Thymus (tissue), 11 donors: Measurements from ENCODE around the gene COPZ1. TPM values are rescaled to one million over a fixed set of nuclear protein-coding genes. Genes with fewer than 3 reads are reported as not detected.
"Not testable (repeated sequence)": the region's sequence is repeated elsewhere in the genome, so short reads cannot be mapped to it uniquely, and the experiment has no call there.

ENCODE experiments used
- DNase-seq, 9 donors: peaks; one replicate each; pipeline ENCODE4 v3.0.0-alpha.2; 2013; ENCODE audit warnings: low spot score in 9 of 9, low read depth in 6 of 9, missing footprints in 1 of 9
- H3K27ac ChIP-seq, 2 donors: one replicate each; pipeline ENCODE4 v1.5.1; 2013; ENCODE audit warnings: control low read depth in 1 of 2, low read depth in 1 of 2, low read length in 1 of 2, mild to moderate bottlenecking in 1 of 2, moderate library complexity in 1 of 2
- H3K27me3 ChIP-seq, 2 donors: one replicate each; pipeline ENCODE4 v1.5.1; 2013; ENCODE audit warnings: low read length in 1 of 2; ENCODE audit not compliant: control insufficient read depth in 2 of 2, insufficient read depth in 1 of 2
- H3K36me3 ChIP-seq, 2 donors: one replicate each; pipeline ENCODE4 v1.5.1; 2013; ENCODE audit warnings: low read length in 1 of 2, mild to moderate bottlenecking in 1 of 2, moderate library complexity in 1 of 2; ENCODE audit not compliant: control insufficient read depth in 2 of 2, insufficient read depth in 2 of 2
- H3K4me1 ChIP-seq, 2 donors: one replicate each; pipeline ENCODE4 v1.5.1; 2013; ENCODE audit warnings: low read length in 2 of 2; ENCODE audit not compliant: control insufficient read depth in 2 of 2, insufficient read depth in 2 of 2
- H3K4me3 ChIP-seq, 2 donors: one replicate each; pipeline ENCODE4 v1.5.1; 2013; ENCODE audit warnings: low read length in 2 of 2, control low read depth in 1 of 2, mild to moderate bottlenecking in 1 of 2
- H3K9me3 ChIP-seq, 2 donors: one replicate each; pipeline ENCODE4 v1.5.1; 2013; ENCODE audit warnings: low read length in 1 of 2, mild to moderate bottlenecking in 1 of 2; ENCODE audit not compliant: control insufficient read depth in 2 of 2, insufficient read depth in 1 of 2
- WGBS: extraction: QIAGEN DNeasy Blood & Tissue Kit; methylation state at CpG from one replicate; pipeline ENCODE4 v1.1.7; 2013; 5-methylcytosine and 5-hydroxymethylcytosine counted together
- polyA plus RNA-seq: library from polyadenylated mRNA; stranded (reverse); fragments of 200-250 nt; gene quantifications from one replicate; pipeline ENCODE4 v1.2.3, GENCODE V29; 2013
- total RNA-seq: library from RNA; stranded (reverse); fragments of 120-200 nt; gene quantifications from one replicate; pipeline ENCODE4 v1.2.4, GENCODE V29; 2013
- donor health status: healthy.

Gene COPZ1
- total and polyA plus RNA-seq, 2 donors, result 94.9 to 117 TPM

- Histone ChIP-seq H3K4me1 (peaks cover 23 to 30% of the 10 kb centered on the region in 2 donors), H3K36me3 (peaks cover 25 to 53% of the 10 kb centered on the region in 2 donors), H3K4me3 (peak overlapping the region; percentile 75 to 91), H3K27ac (peak overlapping the region; percentile 93 to 98)
- H3K27me3 ChIP-seq, H3K9me3 ChIP-seq, DNase-seq: not testable (repeated sequence)
- WGBS, result under 1% methylated on average over 10 of the region's 10 CpGs
These were observed 43.7 kb upstream of the COPZ1 start for GRCh38 chr12:54281261-54281638.

- WGBS, result 6% methylated on average over 4 of the region's 4 CpGs
- not testable (repeated sequence) for H3K27me3 ChIP-seq
- peaks cover 19 to 30% of the 10 kb centered on the region in 2 donors for H3K4me1 ChIP-seq
These were observed 43.2 kb upstream of the COPZ1 start for GRCh38 chr12:54281694-54282093.

GRCh38 chr12:54282949-54283593, 41.9 kb upstream of the COPZ1 start:
- Histone ChIP-seq H3K4me1 (peaks cover 15 to 25% of the 10 kb centered on the region in 2 donors), H3K36me3 (peaks cover 38 to 66% of the 10 kb centered on the region in 2 donors), H3K4me3 (peak overlapping the region; percentile 75 to 91), H3K27me3 (no peaks in the 10 kb centered on the region), H3K27ac (peak overlapping the region; percentile 22 to 33), H3K9me3 (peaks cover 0 to 3% of the 10 kb centered on the region in 2 donors)
- WGBS, result 35% methylated on average over 11 of the region's 11 CpGs
- DNase-seq, result no peak

More at GRCh38 chr12:54281694-54282093, 43.2 kb upstream of the COPZ1 start:
- peak overlapping the region; percentile 75 to 91 for H3K4me3 ChIP-seq
- H3K36me3 ChIP-seq, result peaks cover 29 to 57% of the 10 kb centered on the region in 2 donors
- H3K27ac ChIP-seq, result peak overlapping the region in 1 of 2 donors; percentile 98
- not testable (repeated sequence) for H3K9me3 ChIP-seq, DNase-seq

- not testable (repeated sequence) for H3K9me3 ChIP-seq, H3K27me3 ChIP-seq, DNase-seq
- WGBS, result 56% methylated on average over 1 of the region's 2 CpGs
- H3K27ac ChIP-seq, result peak overlapping the region in 1 of 2 donors; percentile 18
- peaks cover 13 to 25% of the 10 kb centered on the region in 2 donors for H3K4me1 ChIP-seq
- H3K36me3 ChIP-seq, result peaks cover 45 to 74% of the 10 kb centered on the region in 2 donors
- H3K4me3 ChIP-seq, result peak overlapping the region; percentile 75 to 91
These were observed 40.7 kb upstream of the COPZ1 start for GRCh38 chr12:54284070-54284780.

DNA sequence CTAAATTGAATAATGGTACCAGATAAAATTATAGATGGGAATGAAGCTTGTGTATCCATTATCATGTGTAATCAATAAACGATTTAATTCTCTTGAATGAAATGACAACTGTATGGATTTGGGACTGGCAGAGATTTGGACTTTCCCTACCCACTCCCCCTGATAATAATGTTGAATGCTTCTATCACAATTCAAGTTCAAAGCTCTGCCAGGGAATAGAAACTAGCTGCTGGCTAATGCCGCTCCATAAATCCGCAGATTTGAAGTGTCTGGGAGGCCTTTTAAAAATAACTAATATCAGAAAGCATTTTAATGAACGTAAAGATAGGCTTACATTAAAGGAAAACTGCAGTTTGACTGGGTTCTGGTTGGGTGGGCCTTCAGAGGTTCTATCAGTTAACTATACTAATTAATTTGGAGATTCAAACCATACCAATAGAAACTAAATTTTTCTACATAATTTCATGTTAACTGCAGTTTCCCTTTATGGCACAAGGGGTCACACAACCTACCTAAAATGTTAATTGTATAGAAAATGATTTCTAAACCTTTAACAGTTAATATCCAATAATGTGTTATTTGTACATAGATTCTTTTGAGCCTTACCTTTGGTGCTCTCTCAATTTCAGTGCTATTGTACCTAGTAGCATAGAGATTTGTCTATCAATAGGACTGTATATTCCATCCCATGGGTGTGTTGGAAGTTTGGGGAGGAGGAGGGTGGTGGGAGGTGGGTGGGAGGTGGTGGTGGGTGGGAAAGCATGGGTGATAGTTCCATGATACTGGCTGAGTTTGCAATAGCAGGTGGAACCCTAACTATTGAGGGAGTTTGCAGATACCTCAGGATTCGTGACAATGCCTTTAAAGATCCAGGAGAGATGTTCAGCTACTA, 39.5 kb upstream of the COPZ1 start:
- Histone ChIP-seq H3K9me3 (no peaks in the 10 kb centered on the region), H3K4me3 (no peak overlapping the region), H3K27ac (no peak overlapping the region), H3K36me3 (peaks cover 50 to 80% of the 10 kb centered on the region in 2 donors), H3K4me1 (peaks cover 13 to 25% of the 10 kb centered on the region in 2 donors), H3K27me3 (no peaks in the 10 kb centered on the region)
- no peak for DNase-seq
- WGBS, result 68% methylated on average over 5 of the region's 5 CpGs

GRCh38 chr12:54286042-54287030, 38.6 kb upstream of the COPZ1 start:
- DNase-seq, result no peak
- H3K9me3 ChIP-seq, result no peaks in the 10 kb centered on the region
- no peaks in the 10 kb centered on the region for H3K27me3 ChIP-seq
- WGBS, result 89% methylated on average over 12 of the region's 12 CpGs
- H3K4me3 ChIP-seq, result no peak overlapping the region
- peaks cover 50 to 78% of the 10 kb centered on the region in 2 donors for H3K36me3 ChIP-seq
- no peak overlapping the region for H3K27ac ChIP-seq
- peaks cover 13 to 25% of the 10 kb centered on the region in 2 donors for H3K4me1 ChIP-seq

DNA sequence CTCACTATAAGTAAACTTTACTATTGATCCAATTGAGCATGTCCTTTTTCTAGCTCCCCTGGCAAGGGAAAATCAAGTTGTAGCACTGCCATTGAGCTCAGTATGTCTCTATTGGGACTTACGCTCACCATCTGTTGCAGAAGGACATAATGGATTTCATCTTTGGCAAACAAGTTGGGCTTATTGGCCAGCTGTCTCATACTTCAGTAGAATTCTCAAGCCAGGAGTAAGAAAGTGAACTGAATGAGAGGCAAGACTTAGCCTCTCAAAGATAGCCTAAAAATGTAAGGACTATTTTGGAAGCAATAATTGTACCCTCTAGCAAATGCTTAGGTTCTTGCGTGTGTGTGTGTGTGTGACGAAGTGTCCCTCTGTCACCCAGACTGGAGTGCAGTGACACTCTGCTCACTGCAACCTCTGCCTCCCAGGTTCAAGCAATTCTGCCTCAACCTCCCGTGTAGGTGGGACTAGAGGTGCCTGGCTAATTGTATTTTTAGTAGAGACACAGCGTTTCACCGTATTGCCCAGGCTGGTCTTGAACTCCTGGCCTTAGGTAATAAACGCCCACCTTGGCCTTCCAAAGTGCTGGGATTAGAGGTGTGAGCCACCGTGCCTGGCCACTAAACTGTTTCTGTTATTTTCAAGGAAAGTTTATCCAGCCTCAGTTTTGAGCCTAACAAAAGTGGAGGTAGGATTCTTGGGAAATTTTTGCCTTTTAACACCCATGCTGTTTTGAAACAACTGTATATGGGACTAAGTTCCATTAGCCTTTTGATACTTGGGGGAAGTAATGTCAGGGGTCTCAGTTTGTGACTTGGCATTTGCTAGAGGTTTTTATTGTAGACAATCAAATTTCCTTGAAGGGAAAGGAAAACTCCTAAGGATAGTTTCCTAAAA, 37.4 kb upstream of the COPZ1 start:
- no peak overlapping the region for H3K27ac ChIP-seq
- peaks cover 12 to 22% of the 10 kb centered on the region in 2 donors for H3K4me1 ChIP-seq
- H3K36me3 ChIP-seq, result peaks cover 52 to 66% of the 10 kb centered on the region in 2 donors
- H3K4me3 ChIP-seq, result no peak overlapping the region
- DNase-seq, result no peak
- no peaks in the 10 kb centered on the region for H3K27me3 ChIP-seq
- 91% methylated on average over 8 of the region's 8 CpGs for WGBS
- H3K9me3 ChIP-seq, result no peaks in the 10 kb centered on the region
